Upper lobe of left lung (tissue), 4 donors: ENCODE data around the gene UBE2F.

Experiments
- POLR2AphosphoS5 ChIP-seq, 2 donors: sonication (generic); formaldehyde crosslinking; IDR thresholded peaks; one replicate each; pipeline ENCODE4 v1.5.1; 2017; ENCODE audit warnings: antibody characterized with exemption in 2 of 2
- TF ChIP-seq, protein P1 (sequence below), 6 experiments: fragments of 450-650 bp in 4 of 6; fragments of 200-600 bp in 2 of 6; sonication (generic) in 2 of 6; IDR thresholded peaks; one replicate each; pipeline ENCODE4 v1.5.1; 2016 to 2019; ENCODE audit warnings: antibody characterized with exemption in 6 of 6

DNA sequence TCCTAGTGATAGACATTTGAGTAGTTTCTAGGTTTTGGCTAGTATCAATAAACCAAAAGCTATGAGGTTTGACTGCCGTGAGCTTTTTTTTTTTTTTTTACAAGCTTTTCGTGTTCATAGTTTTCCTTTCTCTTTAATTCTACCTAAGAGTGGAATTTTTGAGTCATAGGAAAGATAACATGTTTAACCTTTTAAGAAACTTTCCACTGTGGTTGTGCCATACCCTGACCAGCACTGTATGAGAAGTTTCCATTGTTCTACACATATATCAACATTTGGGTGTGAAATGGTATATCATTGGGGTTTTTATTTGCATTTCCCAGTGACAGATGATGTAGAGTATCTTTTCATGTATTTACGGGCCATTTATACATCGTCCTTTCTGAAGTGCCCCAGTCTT, 31.7 kb downstream of the UBE2F start:
- TF ChIP-seq, protein P1, sequence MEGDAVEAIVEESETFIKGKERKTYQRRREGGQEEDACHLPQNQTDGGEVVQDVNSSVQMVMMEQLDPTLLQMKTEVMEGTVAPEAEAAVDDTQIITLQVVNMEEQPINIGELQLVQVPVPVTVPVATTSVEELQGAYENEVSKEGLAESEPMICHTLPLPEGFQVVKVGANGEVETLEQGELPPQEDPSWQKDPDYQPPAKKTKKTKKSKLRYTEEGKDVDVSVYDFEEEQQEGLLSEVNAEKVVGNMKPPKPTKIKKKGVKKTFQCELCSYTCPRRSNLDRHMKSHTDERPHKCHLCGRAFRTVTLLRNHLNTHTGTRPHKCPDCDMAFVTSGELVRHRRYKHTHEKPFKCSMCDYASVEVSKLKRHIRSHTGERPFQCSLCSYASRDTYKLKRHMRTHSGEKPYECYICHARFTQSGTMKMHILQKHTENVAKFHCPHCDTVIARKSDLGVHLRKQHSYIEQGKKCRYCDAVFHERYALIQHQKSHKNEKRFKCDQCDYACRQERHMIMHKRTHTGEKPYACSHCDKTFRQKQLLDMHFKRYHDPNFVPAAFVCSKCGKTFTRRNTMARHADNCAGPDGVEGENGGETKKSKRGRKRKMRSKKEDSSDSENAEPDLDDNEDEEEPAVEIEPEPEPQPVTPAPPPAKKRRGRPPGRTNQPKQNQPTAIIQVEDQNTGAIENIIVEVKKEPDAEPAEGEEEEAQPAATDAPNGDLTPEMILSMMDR (IDR thresholded peaks at IDR 0.05): no peak
- no peak for TF ChIP-seq POLR2AphosphoS5 (IDR thresholded peaks at IDR 0.05)
